ENCODE data around the gene KLRD1.
"Not testable (repeated sequence)": the region's sequence is repeated elsewhere in the genome, so short reads cannot be mapped to it uniquely, and the experiment has no call there.

The KLRD1 gene

GRCh38 chr12:10368206-10369171 is 60.8 kb downstream of the KLRD1 start:
- DNase-seq (ENCODE audit: low spot score), result no peak

- no peak for DNase-seq (ENCODE audit: low spot score)
These were observed 62.1 kb downstream of the KLRD1 start for GRCh38 chr12:10369557-10370415.

- DNase-seq (ENCODE audit: low spot score), result not testable (repeated sequence)
These were observed 64.3 kb downstream of the KLRD1 start for GRCh38 chr12:10371893-10372535.

GRCh38 chr12:10372559-10372958 is 64.9 kb downstream of the KLRD1 start:
- DNase-seq (ENCODE audit: low spot score), result no peak

GRCh38 chr12:10374624-10375018 is 67.0 kb downstream of the KLRD1 start:
- no peak for DNase-seq (ENCODE audit: low spot score)

- not testable (repeated sequence) for DNase-seq (ENCODE audit: low spot score)
These were observed 71.1 kb downstream of the KLRD1 start for GRCh38 chr12:10378737-10379136.
